Raji (cell line): ENCODE data around the gene SSRP1.

Experiments
- POLR2A ChIP-seq: IDR thresholded peaks from 2 replicates; pipeline ENCODE4 v1.6.1; 2011; ENCODE audit warnings: low read depth, low read length, control low read depth; ENCODE audit not compliant: insufficient read depth

The SSRP1 gene

DNA sequence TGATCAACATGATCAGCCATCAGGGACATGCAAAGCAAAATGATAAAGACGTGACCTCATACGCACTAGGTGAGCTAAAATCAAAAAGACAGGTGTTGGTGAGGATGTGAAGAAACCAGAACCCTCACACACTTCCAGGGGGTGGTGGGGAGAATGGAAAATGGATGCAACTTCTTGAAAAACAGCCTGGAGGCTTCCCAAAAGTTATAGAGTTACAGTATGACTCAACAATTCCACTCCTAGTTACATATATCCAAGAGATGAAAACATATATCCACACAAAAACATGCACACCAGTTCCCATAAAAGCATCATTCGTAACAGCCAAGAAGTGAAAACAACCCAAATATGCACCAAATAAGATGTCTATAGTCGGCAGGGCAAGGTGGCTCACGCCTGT, 56.6 kb downstream of the SSRP1 start:
- TF ChIP-seq POLR2A = no peak

DNA sequence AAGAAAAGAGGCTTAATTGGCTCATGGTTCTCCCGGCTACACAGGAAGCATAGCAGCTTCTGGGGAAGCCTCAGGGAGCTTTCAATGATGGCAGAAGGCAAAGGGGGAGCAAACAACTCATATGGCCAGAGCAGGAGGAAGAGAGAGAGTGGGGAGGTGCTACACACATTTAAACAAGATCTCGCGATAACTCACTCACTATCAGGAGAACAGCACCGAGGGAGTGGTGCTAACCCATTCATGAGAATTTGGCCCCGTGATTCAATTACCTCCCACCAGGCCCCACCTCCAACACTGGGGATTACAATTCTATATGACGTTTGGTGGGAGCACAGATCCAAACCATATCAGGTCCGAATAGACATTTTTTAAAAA, 57.0 kb downstream of the SSRP1 start:
- TF ChIP-seq POLR2A = no peak

DNA sequence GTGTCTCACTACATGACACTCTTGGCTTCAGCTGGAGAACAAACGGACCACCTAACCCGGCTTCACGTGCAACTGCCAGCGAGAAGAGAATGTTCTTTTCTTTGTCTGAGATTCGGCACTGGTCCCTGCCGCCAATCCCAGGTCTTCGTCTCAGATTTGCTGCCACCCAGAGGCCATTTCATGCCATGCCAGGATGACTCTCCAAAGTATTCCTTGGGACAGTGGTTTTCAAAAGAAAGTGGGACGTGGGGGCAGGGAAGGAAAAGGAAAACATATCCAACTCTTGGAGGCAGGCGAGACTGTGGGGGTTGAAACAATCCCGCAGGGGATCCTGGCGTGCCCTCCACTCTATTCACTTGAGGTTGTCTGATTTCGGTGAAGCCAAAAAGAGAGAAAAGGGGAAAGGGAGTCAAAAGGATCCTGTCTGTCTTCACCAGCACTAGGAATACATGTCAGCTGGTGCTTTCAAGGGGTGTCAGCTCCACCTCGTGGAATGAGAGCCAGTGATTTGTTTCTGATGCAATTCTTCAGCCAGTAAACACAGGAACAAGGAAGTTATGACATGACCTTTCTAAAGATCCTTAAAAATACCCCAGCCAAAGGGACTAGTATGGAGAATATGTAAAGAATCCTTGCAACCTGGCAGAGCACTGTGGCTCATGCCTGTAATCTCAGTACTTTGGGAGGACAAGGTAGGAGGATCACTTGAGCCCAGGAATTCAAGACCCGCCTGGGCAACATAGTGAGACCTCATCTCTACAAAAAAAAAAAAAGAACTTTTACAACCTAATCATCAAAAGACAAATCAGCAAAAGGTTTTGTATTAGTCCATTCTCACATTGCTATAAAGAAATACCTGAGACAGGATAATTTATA, 57.6 kb downstream of the SSRP1 start:
- no peak for TF ChIP-seq POLR2A

DNA sequence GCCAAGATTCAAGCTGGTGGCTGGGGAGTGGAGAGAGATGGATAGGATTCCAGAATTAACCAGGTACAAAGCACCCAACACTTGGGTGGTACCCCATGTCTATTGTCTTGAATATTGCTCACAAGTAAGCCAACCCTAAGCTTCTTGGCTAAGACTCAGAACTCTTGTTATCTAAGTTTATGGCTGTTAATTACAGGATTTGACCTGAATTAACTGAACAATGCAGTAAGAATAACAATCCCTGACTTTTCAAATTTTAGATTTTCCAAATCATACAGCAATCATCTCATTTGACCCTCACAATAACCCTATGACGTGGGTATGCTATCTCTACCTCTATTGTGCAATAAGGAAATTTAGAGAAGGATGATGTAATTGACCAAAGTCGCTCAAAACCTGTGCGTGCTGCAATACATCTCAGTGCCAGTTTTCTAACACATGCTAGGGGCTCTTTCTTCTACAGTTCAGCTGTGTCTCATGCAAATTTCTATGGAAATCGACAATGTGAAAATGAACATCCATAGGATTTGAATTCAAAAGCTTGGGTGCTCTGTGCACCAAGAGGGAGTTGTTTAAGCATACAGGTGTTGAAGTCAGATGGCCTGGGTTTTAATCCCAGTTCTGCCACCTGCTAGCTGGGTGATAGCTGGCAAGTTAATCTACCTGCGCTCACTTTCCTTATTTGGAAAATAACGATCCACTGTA, 58.6 kb downstream of the SSRP1 start:
- no peak for TF ChIP-seq POLR2A

DNA sequence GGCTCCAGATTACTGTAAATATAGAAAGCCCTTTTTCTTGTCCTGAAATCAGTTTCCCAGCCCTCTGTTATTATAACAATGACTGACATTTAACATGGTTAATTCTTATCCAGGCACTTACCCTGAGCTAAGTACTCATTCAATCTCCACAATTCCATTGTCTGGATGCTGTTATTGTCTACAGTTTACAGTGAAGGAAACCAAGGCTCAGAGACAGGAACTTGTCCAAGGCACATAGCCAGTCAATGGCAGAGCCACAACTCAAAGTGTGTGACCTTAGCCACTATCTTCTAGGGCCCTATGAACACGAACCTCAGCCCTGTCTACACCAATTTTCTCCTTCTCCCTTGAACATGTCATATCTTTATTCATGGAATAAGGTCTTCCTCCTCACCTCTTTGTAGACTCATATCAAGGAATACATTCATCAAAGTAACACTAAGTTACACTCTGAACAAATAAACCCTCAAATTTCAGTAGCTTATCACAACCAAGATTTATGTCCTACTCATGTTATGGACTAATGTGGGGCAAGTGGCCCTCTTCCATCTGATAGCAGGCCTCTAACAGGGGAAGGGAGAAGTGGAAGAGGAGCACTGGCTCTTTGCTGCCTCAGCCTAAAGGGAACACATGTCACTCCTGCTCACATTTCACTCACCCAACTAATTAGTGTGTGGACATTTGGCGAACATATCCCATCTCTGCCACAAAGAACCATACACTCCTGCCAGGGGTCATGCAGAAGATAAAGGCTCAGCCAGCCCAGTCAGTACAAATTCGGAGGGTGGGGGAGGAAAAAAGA, 59.3 kb downstream of the SSRP1 start:
- no peak for TF ChIP-seq POLR2A
